HepG2 (cell line): ENCODE measurements around the gene MTR. TPM values are rescaled to one million over a fixed set of nuclear protein-coding genes. Genes with fewer than 3 reads are reported as not detected.

Source experiments
- ATAC-seq: fragments of 200-7000 bp; cut with Tn5 transposase; 3 replicates; pipeline ENCODE4 v1.9.1; 2020; ENCODE audit warnings: mild to moderate bottlenecking, moderate library complexity
- BruUV-seq: library from RNA; stranded (reverse); fragments of 400-500 nt; replicated peaks from 2 replicates; lab custom pipeline; 2021; lab: Mats Ljungman, UMichigan
- CTCF ChIA-PET: fragments of 300-600 bp; formaldehyde crosslinking; extraction: SDS; loops from one replicate; lab custom pipeline; 2021; ENCODE audit warnings: low total read pairs, inconsistent platforms, low intra/inter-chr PET ratio; lab: Yijun Ruan, JAX
- POLR2A ChIA-PET: fragments of 350-600 bp; sonication (Branson Sonifier 250); formaldehyde crosslinking; loops from one replicate; lab custom pipeline; 2020; ENCODE audit warnings: antibody characterized with exemption, inconsistent platforms; lab: Yijun Ruan, JAX
- DNase-seq: peaks from one replicate; pipeline ENCODE4 v3.0.0-alpha.2; 2015; ENCODE audit warnings: low spot score
- FAIRE-seq: peaks from 3 replicates; lab custom pipeline; 2011; peaks lifted over from hg19 to GRCh38; lab: Jason Lieb, UNC
- H2AFZ ChIP-seq: one replicate; pipeline ENCODE4 v1.6.1; 2011; ENCODE audit warnings: low read length, inconsistent platforms
- H3K27ac ChIP-seq: fragments of 300-600 bp; 3 replicates; pipeline ENCODE4 v1.8.0; 2011; ENCODE audit warnings: mixed run types, mild to moderate bottlenecking, mixed read lengths, low read length, inconsistent platforms; ENCODE audit not compliant: insufficient read depth; ENCODE audit errors: extremely low read length
- H3K27me3 ChIP-seq, 2 experiments: fragments of 200-600 bp in 1 of 2; 2 replicates in 1 of 2; 3 replicates in 1 of 2; pipeline versions ENCODE4 v1.6.0 to v1.8.0; 2011; ENCODE audit warnings: low read length in 2 of 2, mild to moderate bottlenecking in 2 of 2, moderate library complexity in 2 of 2, inconsistent platforms in 1 of 2; ENCODE audit not compliant: insufficient read depth in 2 of 2, control insufficient read depth in 1 of 2
- H3K36me3 ChIP-seq, 2 experiments: fragments of 200-600 bp in 1 of 2; replicated peaks in 1 of 2; 2 replicates in 1 of 2; 3 replicates in 1 of 2; pipeline versions ENCODE4 v1.5.1 to v1.8.0; 2011; ENCODE audit warnings: low read length in 2 of 2, inconsistent platforms in 1 of 2; ENCODE audit not compliant: insufficient read depth in 2 of 2, control insufficient read depth in 1 of 2
- H3K4me1 ChIP-seq: 2 replicates; pipeline ENCODE4 v1.5.1; 2012; ENCODE audit warnings: low read length, inconsistent platforms; ENCODE audit not compliant: insufficient read depth
- H3K4me2 ChIP-seq: 2 replicates; pipeline ENCODE4 v1.6.0; 2011; ENCODE audit warnings: low read depth, low read length, inconsistent platforms
- H3K4me3 ChIP-seq, 3 experiments: fragments of 200-600 bp in 1 of 3; sonication (generic), shearing (Covaris generic) in 1 of 3; replicated peaks in 1 of 3; 2 replicates each; pipeline ENCODE4 v1.5.1; 2011 to 2016; ENCODE audit warnings: low read length in 3 of 3, inconsistent platforms in 2 of 3, low read depth in 2 of 3, mild to moderate bottlenecking in 2 of 3, control low read depth in 1 of 3, mixed read lengths in 1 of 3; ENCODE audit not compliant: insufficient read depth in 1 of 3
- H3K79me2 ChIP-seq: one replicate; pipeline ENCODE4 v1.6.1; 2011; ENCODE audit warnings: low read length, inconsistent platforms; ENCODE audit not compliant: insufficient read depth
- H3K9ac ChIP-seq: 2 replicates; pipeline ENCODE4 v1.6.0; 2011; ENCODE audit warnings: mild to moderate bottlenecking, low read depth, low read length, inconsistent platforms; ENCODE audit not compliant: insufficient read depth
- H3K9me3 ChIP-seq: 2 replicates; pipeline ENCODE4 v1.5.1; 2012; ENCODE audit warnings: mild to moderate bottlenecking, low read length
- H4K20me1 ChIP-seq: 2 replicates; pipeline ENCODE4 v1.6.0; 2011; ENCODE audit warnings: inconsistent platforms, mild to moderate bottlenecking, low read length, moderate library complexity; ENCODE audit not compliant: insufficient read depth
- GATA4 ChIP-seq: sonication (generic); IDR thresholded peaks from 2 replicates; pipeline ENCODE4 v1.6.1; 2016; ENCODE audit warnings: antibody characterized with exemption, low read depth, borderline replicate concordance
- NR1H2 ChIP-seq: sonication (generic); formaldehyde crosslinking; IDR thresholded peaks from 2 replicates; pipeline ENCODE4 v1.8.1; 2022; ENCODE audit warnings: low read depth, missing genetic modification reagents, borderline replicate concordance
- RELA ChIP-seq: sonication (generic); formaldehyde crosslinking; IDR thresholded peaks from 2 replicates; pipeline ENCODE4 v1.4.0; 2020; ENCODE audit warnings: missing genetic modification reagents
- ZC3H4 ChIP-seq: sonication (generic); formaldehyde crosslinking; IDR thresholded peaks from 2 replicates; pipeline ENCODE4 v1.4.0; 2020; ENCODE audit warnings: missing genetic modification reagents, borderline replicate concordance
- ZFP62 ChIP-seq: sonication (generic); formaldehyde crosslinking; IDR thresholded peaks from 2 replicates; pipeline ENCODE4 v1.4.0; 2020; ENCODE audit warnings: missing genetic modification reagents
- ZIK1 ChIP-seq: sonication (generic); formaldehyde crosslinking; IDR thresholded peaks from 2 replicates; pipeline ENCODE4 v1.5.0; 2020; ENCODE audit warnings: mild to moderate bottlenecking, low read depth, missing genetic modification reagents, borderline replicate concordance
- ZNF235 ChIP-seq: sonication (generic); formaldehyde crosslinking; IDR thresholded peaks from 2 replicates; pipeline ENCODE4 v1.8.1; 2023; ENCODE audit warnings: mild to moderate bottlenecking, missing genetic modification reagents, borderline replicate concordance
- ZNF350 ChIP-seq: sonication (generic); formaldehyde crosslinking; IDR thresholded peaks from 2 replicates; pipeline ENCODE4 v1.4.0; 2020; ENCODE audit warnings: mild to moderate bottlenecking, low read depth, missing genetic modification reagents, borderline replicate concordance
- ZNF644 ChIP-seq: IDR thresholded peaks from 2 replicates; pipeline ENCODE4 v1.6.1; 2016; ENCODE audit warnings: low read depth
- WGBS: methylation state at CpG from one replicate; pipeline ENCODE4 v1.1.6; 2017; ENCODE audit warnings: low lambda C conversion rate; 5-methylcytosine and 5-hydroxymethylcytosine counted together
- in situ Hi-C: cut with HindIII; loops from 2 replicates; pipeline ENCODE4 v1.10.0; 2017; ENCODE audit warnings: low pct_unique_long_range_greater_than_20kb; ENCODE audit not compliant: extremely low pct_ligation_motif_present
- intact Hi-C: fragments of 100-400 bp; cut with micrococcal nuclease; formaldehyde crosslinking; loops from one replicate; pipeline ENCODE4 v1.10.0; 2022; ENCODE audit not compliant: unreplicated experiment
- polyA plus RNA-seq, 8 experiments: library from polyadenylated mRNA; depleted of rRNA in 3 of 8; stranded (reverse) in 7 of 8; unstranded in 1 of 8; fragments of >200 nt; fragmentation: Illumina TruSeq in 4 of 8; extraction: Trizol in 4 of 8; gene quantifications; 2 replicates each; pipeline versions ENCODE4 v1.2.1 to v1.2.3, GENCODE V29; 2011 to 2016; ENCODE audit warnings: low read depth in 4 of 8, missing spikeins in 1 of 8, mixed read lengths in 1 of 8; ENCODE audit not compliant: insufficient read depth in 1 of 8
- total RNA-seq, 5 experiments: library from RNA; depleted of rRNA; stranded (reverse); fragments of >200 nt; fragmentation: Illumina TruSeq; extraction: Trizol; gene quantifications; 2 replicates each; pipeline ENCODE4 v1.2.3, GENCODE V29; 2016; ENCODE audit warnings: low read depth in 1 of 5
- TF ChIP-seq, protein P1 (sequence below): sonication (generic); formaldehyde crosslinking; IDR thresholded peaks from 2 replicates; pipeline ENCODE4 v1.4.0; 2020; ENCODE audit warnings: mild to moderate bottlenecking, missing genetic modification reagents
- TF ChIP-seq, protein P2 (sequence below): sonication (generic); formaldehyde crosslinking; IDR thresholded peaks from 2 replicates; pipeline ENCODE4 v1.4.0; 2020; ENCODE audit warnings: mild to moderate bottlenecking, missing genetic modification reagents
- TF ChIP-seq, protein P3 (sequence below): sonication (generic); formaldehyde crosslinking; IDR thresholded peaks from 2 replicates; pipeline ENCODE4 v1.9.0; 2021; ENCODE audit warnings: missing genetic modification reagents, borderline replicate concordance
- TF ChIP-seq, protein P4 (sequence below): sonication (generic); formaldehyde crosslinking; IDR thresholded peaks from 2 replicates; pipeline ENCODE4 v1.4.0; 2020; ENCODE audit warnings: missing genetic modification reagents
- TF ChIP-seq, protein P5 (sequence below): sonication (generic); formaldehyde crosslinking; conservative IDR thresholded peaks from 2 replicates; pipeline ENCODE4 v1.5.0; 2020; ENCODE audit warnings: missing genetic modification reagents

Gene MTR
- total and polyA plus RNA-seq, 2 of the 13 experiments (the other 11 are each of a cell fraction or from before 2014, with no cell fraction given), result 16.3 to 36.1 TPM

DNA sequence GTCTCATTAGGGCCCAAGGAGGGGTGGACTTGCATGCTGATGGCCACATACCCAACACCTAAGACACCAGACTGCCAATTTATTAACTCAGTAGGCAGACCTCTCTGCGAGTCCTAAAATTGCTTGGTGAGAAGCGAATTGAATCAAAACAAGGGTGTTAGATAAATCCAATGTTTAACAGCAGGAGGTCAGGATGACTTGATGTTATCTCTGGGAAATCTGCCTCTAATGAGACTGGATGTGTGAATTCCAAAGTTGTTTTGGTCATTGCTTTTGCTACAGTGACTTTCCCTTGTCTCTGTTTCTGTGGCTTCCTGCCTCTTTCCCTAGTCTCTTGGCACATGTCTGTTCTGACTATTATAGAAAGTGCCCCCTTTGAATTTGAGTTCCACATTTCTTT is 20.8 kb downstream of the MTR start:
- Histone ChIP-seq H3K4me2 (no peak overlapping the region), H2AFZ (no peak overlapping the region), H3K4me3 (no peak overlapping the region), H3K79me2 (no peaks in the 10 kb centered on the region), H3K27me3 (no peaks in the 10 kb centered on the region), H4K20me1 (no peaks in the 10 kb centered on the region), H3K36me3 (peaks cover 7 to 95% of the 10 kb centered on the region in 2 experiments), H3K4me1 (no peaks in the 10 kb centered on the region), H3K9me3 (no peaks in the 10 kb centered on the region), H3K27ac (no peak overlapping the region), H3K9ac (no peak overlapping the region)
- no TSS peak for BruUV-seq
- intact Hi-C loops (no loop called here), in situ Hi-C loops (no loop called here)
- ATAC-seq (no peak), DNase-seq (no peak), FAIRE-seq (no peak)
- CTCF ChIA-PET, result no interaction called here
- POLR2A ChIA-PET, result no interaction called here
- WGBS, result 96% methylated on average over 2 of the region's 2 CpGs
- TF ChIP-seq ZNF644 (CRISPR knock-in tag) (no peak), GATA4 (no peak), ZFP62 (CRISPR knock-in tag) (no peak), ZNF235 (no peak), RELA (CRISPR knock-in tag) (no peak), NR1H2 (CRISPR knock-in tag) (no peak), ZNF350 (CRISPR knock-in tag) (no peak), ZIK1 (CRISPR knock-in tag) (no peak), ZC3H4 (no peak)
- TF ChIP-seq, protein P1, sequence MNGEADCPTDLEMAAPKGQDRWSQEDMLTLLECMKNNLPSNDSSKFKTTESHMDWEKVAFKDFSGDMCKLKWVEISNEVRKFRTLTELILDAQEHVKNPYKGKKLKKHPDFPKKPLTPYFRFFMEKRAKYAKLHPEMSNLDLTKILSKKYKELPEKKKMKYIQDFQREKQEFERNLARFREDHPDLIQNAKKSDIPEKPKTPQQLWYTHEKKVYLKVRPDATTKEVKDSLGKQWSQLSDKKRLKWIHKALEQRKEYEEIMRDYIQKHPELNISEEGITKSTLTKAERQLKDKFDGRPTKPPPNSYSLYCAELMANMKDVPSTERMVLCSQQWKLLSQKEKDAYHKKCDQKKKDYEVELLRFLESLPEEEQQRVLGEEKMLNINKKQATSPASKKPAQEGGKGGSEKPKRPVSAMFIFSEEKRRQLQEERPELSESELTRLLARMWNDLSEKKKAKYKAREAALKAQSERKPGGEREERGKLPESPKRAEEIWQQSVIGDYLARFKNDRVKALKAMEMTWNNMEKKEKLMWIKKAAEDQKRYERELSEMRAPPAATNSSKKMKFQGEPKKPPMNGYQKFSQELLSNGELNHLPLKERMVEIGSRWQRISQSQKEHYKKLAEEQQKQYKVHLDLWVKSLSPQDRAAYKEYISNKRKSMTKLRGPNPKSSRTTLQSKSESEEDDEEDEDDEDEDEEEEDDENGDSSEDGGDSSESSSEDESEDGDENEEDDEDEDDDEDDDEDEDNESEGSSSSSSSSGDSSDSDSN, result no peak
- TF ChIP-seq, protein P2, sequence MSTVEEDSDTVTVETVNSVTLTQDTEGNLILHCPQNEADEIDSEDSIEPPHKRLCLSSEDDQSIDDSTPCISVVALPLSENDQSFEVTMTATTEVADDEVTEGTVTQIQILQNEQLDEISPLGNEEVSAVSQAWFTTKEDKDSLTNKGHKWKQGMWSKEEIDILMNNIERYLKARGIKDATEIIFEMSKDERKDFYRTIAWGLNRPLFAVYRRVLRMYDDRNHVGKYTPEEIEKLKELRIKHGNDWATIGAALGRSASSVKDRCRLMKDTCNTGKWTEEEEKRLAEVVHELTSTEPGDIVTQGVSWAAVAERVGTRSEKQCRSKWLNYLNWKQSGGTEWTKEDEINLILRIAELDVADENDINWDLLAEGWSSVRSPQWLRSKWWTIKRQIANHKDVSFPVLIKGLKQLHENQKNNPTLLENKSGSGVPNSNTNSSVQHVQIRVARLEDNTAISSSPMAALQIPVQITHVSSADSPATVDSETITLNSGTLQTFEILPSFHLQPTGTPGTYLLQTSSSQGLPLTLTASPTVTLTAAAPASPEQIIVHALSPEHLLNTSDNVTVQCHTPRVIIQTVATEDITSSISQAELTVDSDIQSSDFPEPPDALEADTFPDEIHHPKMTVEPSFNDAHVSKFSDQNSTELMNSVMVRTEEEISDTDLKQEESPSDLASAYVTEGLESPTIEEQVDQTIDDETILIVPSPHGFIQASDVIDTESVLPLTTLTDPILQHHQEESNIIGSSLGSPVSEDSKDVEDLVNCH (CRISPR knock-in tag), result no peak
- TF ChIP-seq, protein P3, sequence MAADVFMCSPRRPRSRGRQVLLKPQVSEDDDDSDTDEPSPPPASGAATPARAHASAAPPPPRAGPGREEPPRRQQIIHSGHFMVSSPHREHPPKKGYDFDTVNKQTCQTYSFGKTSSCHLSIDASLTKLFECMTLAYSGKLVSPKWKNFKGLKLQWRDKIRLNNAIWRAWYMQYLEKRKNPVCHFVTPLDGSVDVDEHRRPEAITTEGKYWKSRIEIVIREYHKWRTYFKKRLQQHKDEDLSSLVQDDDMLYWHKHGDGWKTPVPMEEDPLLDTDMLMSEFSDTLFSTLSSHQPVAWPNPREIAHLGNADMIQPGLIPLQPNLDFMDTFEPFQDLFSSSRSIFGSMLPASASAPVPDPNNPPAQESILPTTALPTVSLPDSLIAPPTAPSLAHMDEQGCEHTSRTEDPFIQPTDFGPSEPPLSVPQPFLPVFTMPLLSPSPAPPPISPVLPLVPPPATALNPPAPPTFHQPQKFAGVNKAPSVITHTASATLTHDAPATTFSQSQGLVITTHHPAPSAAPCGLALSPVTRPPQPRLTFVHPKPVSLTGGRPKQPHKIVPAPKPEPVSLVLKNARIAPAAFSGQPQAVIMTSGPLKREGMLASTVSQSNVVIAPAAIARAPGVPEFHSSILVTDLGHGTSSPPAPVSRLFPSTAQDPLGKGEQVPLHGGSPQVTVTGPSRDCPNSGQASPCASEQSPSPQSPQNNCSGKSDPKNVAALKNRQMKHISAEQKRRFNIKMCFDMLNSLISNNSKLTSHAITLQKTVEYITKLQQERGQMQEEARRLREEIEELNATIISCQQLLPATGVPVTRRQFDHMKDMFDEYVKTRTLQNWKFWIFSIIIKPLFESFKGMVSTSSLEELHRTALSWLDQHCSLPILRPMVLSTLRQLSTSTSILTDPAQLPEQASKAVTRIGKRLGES (CRISPR knock-in tag), result no peak
- TF ChIP-seq, protein P4, sequence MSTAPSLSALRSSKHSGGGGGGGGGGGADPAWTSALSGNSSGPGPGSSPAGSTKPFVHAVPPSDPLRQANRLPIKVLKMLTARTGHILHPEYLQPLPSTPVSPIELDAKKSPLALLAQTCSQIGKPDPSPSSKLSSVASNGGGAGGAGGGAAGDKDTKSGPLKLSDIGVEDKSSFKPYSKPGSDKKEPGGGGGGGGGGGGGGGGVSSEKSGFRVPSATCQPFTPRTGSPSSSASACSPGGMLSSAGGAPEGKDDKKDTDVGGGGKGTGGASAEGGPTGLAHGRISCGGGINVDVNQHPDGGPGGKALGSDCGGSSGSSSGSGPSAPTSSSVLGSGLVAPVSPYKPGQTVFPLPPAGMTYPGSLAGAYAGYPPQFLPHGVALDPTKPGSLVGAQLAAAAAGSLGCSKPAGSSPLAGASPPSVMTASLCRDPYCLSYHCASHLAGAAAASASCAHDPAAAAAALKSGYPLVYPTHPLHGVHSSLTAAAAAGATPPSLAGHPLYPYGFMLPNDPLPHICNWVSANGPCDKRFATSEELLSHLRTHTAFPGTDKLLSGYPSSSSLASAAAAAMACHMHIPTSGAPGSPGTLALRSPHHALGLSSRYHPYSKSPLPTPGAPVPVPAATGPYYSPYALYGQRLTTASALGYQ (CRISPR knock-in tag), result no peak
- TF ChIP-seq, protein P5, sequence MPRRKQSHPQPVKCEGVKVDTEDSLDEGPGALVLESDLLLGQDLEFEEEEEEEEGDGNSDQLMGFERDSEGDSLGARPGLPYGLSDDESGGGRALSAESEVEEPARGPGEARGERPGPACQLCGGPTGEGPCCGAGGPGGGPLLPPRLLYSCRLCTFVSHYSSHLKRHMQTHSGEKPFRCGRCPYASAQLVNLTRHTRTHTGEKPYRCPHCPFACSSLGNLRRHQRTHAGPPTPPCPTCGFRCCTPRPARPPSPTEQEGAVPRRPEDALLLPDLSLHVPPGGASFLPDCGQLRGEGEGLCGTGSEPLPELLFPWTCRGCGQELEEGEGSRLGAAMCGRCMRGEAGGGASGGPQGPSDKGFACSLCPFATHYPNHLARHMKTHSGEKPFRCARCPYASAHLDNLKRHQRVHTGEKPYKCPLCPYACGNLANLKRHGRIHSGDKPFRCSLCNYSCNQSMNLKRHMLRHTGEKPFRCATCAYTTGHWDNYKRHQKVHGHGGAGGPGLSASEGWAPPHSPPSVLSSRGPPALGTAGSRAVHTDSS (CRISPR knock-in tag), result no peak
